Ovary (tissue), 10 donors: ENCODE results near the gene PRR20C. TPM values are rescaled to one million over a fixed set of nuclear protein-coding genes. Genes with fewer than 3 reads are reported as not detected.
A peak's percentile ranks its signal among the peaks of the same experiment; 100 is the strongest.
"Not testable (repeated sequence)": the region's sequence is repeated elsewhere in the genome, so short reads cannot be mapped to it uniquely, and the experiment has no call there.

Source experiments
- DNase-seq, 5 donors: peaks; one replicate each; pipeline ENCODE4 v3.0.0-alpha.2; 2019 to 2020
- H3K27ac ChIP-seq, 2 donors: fragments of 200-600 bp; one replicate each; pipeline versions ENCODE4 v1.5.1 to v1.8.0; 2019 to 2022
- H3K27me3 ChIP-seq: fragments of 200-600 bp; one replicate; pipeline ENCODE4 v1.8.0; 2022
- H3K36me3 ChIP-seq: fragments of 200-600 bp; sonication (generic); one replicate; pipeline ENCODE4 v1.5.1; 2019
- H3K4me1 ChIP-seq: one replicate; pipeline ENCODE4 v1.8.1; 2013; ENCODE audit warnings: mild to moderate bottlenecking, moderate library complexity; ENCODE audit not compliant: insufficient read depth
- H3K4me3 ChIP-seq: fragments of 200-600 bp; sonication (generic); one replicate; pipeline ENCODE4 v1.5.1; 2017
- H3K9me3 ChIP-seq, 2 donors: fragments of 200-600 bp in 1 of 2; sonication (generic) in 1 of 2; one replicate each; pipeline versions ENCODE4 v1.5.1 to v1.8.1; 2013 to 2019; ENCODE audit warnings: mild to moderate bottlenecking in 1 of 2, moderate library complexity in 1 of 2
- CTCF ChIP-seq, 3 donors: fragments of 450-650 bp in 2 of 3; fragments of 200-600 bp in 1 of 3; IDR thresholded peaks; one replicate each; pipeline versions ENCODE4 v1.5.1 to v1.8.0; 2016 to 2022; ENCODE audit warnings: antibody characterized with exemption in 3 of 3, mild to moderate bottlenecking in 1 of 3
- EP300 ChIP-seq: sonication (generic); formaldehyde crosslinking; IDR thresholded peaks from one replicate; pipeline ENCODE4 v1.6.1; 2017; ENCODE audit warnings: antibody characterized with exemption
- POLR2A ChIP-seq: fragments of 450-650 bp; IDR thresholded peaks from one replicate; pipeline ENCODE4 v1.6.1; 2017; ENCODE audit warnings: antibody characterized with exemption, mild to moderate bottlenecking, moderate library complexity
- WGBS, 3 donors: extraction: QIAGEN DNeasy Blood & Tissue Kit in 1 of 3; methylation state at CpG; one replicate each; pipeline versions ENCODE4 v1.1.5 to v1.1.7; 2013 to 2017; 5-methylcytosine and 5-hydroxymethylcytosine counted together
- intact Hi-C, 4 donors: fragments of 100-400 bp; cut with DNase I; formaldehyde crosslinking; loops; one replicate each; pipeline versions ENCODE4 v1.11.0 to v1.15.1; 2022 to 2023
- long read RNA-seq, 3 donors: library from polyadenylated mRNA in 2 of 3; unstranded in 2 of 3; transcript quantifications; one replicate each; pipeline ENCODE4 v2.0.0 and lab custom pipeline, GENCODE V29; 2021 to 2026
- polyA plus RNA-seq, 2 donors: library from polyadenylated mRNA; stranded (reverse); fragments of 200-250 nt in 1 of 2; fragments of 350-450 nt in 1 of 2; fragmentation: Illumina TruSeq in 1 of 2; extraction: RNeasy Lipid Tissue Mini Kit (QIAGEN cat#74804) in 1 of 2; gene quantifications; one replicate each; pipeline ENCODE4 v1.2.3, GENCODE V29; 2013 to 2014
- total RNA-seq, 7 donors: library from RNA; depleted of rRNA in 2 of 7; stranded (reverse); fragments of >200 nt in 2 of 7; fragmentation: NEBNext Ultra II Directional in 3 of 7; extraction: Animal tissue kit (Norgen Biotek cat#: 25700) in 3 of 7; gene quantifications; one replicate each; pipeline versions ENCODE4 v1.1.0 to v1.2.4, GENCODE V29; 2016 to 2023
- donor health status: DM: no; HTN: no; CAD: no; lungs with moderate emphysema.
- donor health status: DM: no; HTN: no; CAD: no.
- donor health status: Bipolar disorder and iron deficiency.
- donor health status: DM: yes; HTN: yes; CAD: no.
- donor health status: DM: no; HTN: no; CAD: no.
- donor health status: DM: yes; HTN: yes; CAD: no.

Gene PRR20C
- total RNA-seq = not detected
- polyA plus RNA-seq = not detected
- long read RNA-seq, donor 1 = 0 reads
- long read RNA-seq, donor 2 = 0 reads
- long read RNA-seq, donor 3 = 0 reads

GRCh38 chr13:57153761-57154160, at the start of gene PRR20C:
Gene PRR20C (plus strand): TSS chr13:57154061. CDS start chr13:57154448, 387 bp downstream.
- DNase-seq, H3K4me3 ChIP-seq, H3K36me3 ChIP-seq, intact Hi-C loops, H3K4me1 ChIP-seq, H3K9me3 ChIP-seq, H3K27me3 ChIP-seq, H3K27ac ChIP-seq: not testable (repeated sequence)
- WGBS, 3 donors = no CpG with 5 or more reads among the region's 22 CpGs

DNA sequence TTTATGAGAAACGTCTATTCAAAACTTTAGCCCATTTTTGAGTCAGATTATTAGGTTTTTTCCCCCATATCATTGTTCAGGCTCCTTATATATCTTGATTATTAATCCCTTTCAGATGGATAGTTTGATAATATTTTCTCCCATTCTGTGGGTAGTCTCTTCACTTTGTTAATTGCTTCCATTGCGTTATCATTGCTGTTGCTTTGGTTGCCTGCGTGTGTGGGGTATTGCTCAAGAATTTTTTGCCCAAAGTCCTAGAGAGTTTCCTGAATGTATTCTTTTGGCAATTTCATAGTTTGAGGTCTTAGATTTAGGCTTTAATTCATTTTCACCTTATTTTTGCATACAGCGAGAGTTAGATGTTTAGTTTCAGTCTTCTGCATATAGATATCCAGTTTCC, 38.9 kb upstream of the PRR20C start:
- Histone ChIP-seq H3K4me3 (no peak overlapping the region), H3K27ac (no peak overlapping the region), H3K4me1 (no peaks in the 10 kb centered on the region), H3K9me3 (no peaks in the 10 kb centered on the region), H3K27me3 (no peaks in the 10 kb centered on the region), H3K36me3 (no peaks in the 10 kb centered on the region)
- no peak for TF ChIP-seq CTCF (IDR thresholded peaks at IDR 0.05)
- TF ChIP-seq POLR2A = no peak
- no peak for TF ChIP-seq EP300
- intact Hi-C loops = no loop called here
- 88 to 94% (median 93%) methylated on average over 4 of the region's 4 CpGs for WGBS, 3 donors
- no peak for DNase-seq

GRCh38 chr13:57123681-57124080, 30.2 kb upstream of the PRR20C start:
- TF ChIP-seq CTCF (IDR thresholded peaks at IDR 0.05) (no peak), POLR2A (no peak), EP300 (no peak)
- H3K4me3 ChIP-seq = no peak overlapping the region

DNA sequence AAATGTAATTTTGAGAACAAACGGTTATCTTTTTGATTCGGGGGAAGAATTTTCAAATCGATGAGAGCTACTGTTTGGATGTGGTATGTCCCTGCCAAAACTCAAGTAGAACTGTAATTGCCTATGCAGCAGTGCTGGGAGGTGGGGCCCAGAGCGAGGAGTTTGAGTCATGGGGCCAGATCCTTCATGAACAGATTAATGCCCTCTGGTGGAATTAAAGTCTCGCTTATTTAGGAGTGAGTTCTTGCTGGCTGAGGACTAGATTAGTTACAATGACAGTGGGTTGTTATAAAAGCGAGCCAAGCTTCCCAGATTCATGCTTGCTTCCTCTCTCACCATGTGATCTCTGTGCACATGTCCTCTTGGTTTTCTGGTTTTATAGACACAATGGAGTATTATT, 25.0 kb upstream of the PRR20C start:
- H3K36me3 ChIP-seq = no peaks in the 10 kb centered on the region
- no peak overlapping the region for H3K27ac ChIP-seq
- no peak overlapping the region for H3K4me3 ChIP-seq
- no peaks in the 10 kb centered on the region for H3K4me1 ChIP-seq
- intact Hi-C loops = no loop called here
- no peaks in the 10 kb centered on the region for H3K9me3 ChIP-seq
- no peak for TF ChIP-seq POLR2A
- no peak for DNase-seq
- 79 to 85% (median 83%) methylated on average over 6 of the region's 6 CpGs for WGBS, 3 donors
- no peaks in the 10 kb centered on the region for H3K27me3 ChIP-seq

More at GRCh38 chr13:57123681-57124080, 30.2 kb upstream of the PRR20C start:
- intact Hi-C loops = no loop called here
- Histone ChIP-seq H3K4me1 (no peaks in the 10 kb centered on the region), H3K27ac (no peak overlapping the region), H3K27me3 (no peaks in the 10 kb centered on the region), H3K9me3 (no peaks in the 10 kb centered on the region), H3K36me3 (no peaks in the 10 kb centered on the region)
- DNase-seq = peak in 1 of 5 donors; percentile 18
- 3 to 6% (median 5%) methylated on average over 1 of the region's 1 CpG for WGBS, 3 donors

GRCh38 chr13:57136093-57136492, 17.8 kb upstream of the PRR20C start:
- Histone ChIP-seq H3K4me3 (no peak overlapping the region), H3K27ac (no peak overlapping the region), H3K27me3 (no peaks in the 10 kb centered on the region), H3K4me1 (no peaks in the 10 kb centered on the region), H3K9me3 (no peaks in the 10 kb centered on the region), H3K36me3 (no peaks in the 10 kb centered on the region)
- WGBS, 3 donors = 36 to 58% (median 41%) methylated on average over 2 of the region's 2 CpGs
- DNase-seq = no peak
- TF ChIP-seq EP300 = no peak
- TF ChIP-seq CTCF (IDR thresholded peaks at IDR 0.05) = no peak
- TF ChIP-seq POLR2A = no peak
- intact Hi-C loops = no loop called here
